Right lobe of liver (tissue), 6 donors: ENCODE results near the gene RPL13A. TPM values are rescaled to one million over a fixed set of nuclear protein-coding genes. Genes with fewer than 3 reads are reported as not detected.
"Not testable (repeated sequence)": the region's sequence is repeated elsewhere in the genome, so short reads cannot be mapped to it uniquely, and the experiment has no call there.

Experiments
- ATAC-seq, 4 donors: fragments of 200-7000 bp; cut with Tn5 transposase; one replicate each; pipeline ENCODE4 v1.9.1; 2020; ENCODE audit warnings: mild to moderate bottlenecking in 4 of 4, moderate library complexity in 4 of 4
- DNase-seq, 3 donors: peaks; one replicate each; pipeline ENCODE4 v3.0.0-alpha.2; 2020
- H3K27ac ChIP-seq, 3 donors: fragments of 200-600 bp; one replicate each; pipeline ENCODE4 v1.8.0; 2022
- H3K27me3 ChIP-seq, 2 donors: fragments of 200-600 bp; one replicate each; pipeline ENCODE4 v1.8.0; 2022
- H3K36me3 ChIP-seq, 4 donors: fragments of 200-600 bp; sonication (generic) in 1 of 4; one replicate each; pipeline versions ENCODE4 v1.5.1 to v1.8.0; 2017 to 2022; ENCODE audit warnings: control low read depth in 1 of 4
- H3K4me1 ChIP-seq, 4 donors: fragments of 200-600 bp; sonication (generic) in 1 of 4; one replicate each; pipeline versions ENCODE4 v1.5.1 to v1.8.0; 2017 to 2022; ENCODE audit warnings: control low read depth in 1 of 4
- H3K4me3 ChIP-seq, 3 donors: fragments of 200-600 bp; one replicate each; pipeline ENCODE4 v1.8.0; 2022
- H3K9me3 ChIP-seq, 4 donors: fragments of 200-600 bp; sonication (generic) in 1 of 4; one replicate each; pipeline versions ENCODE4 v1.5.1 to v1.8.0; 2017 to 2022; ENCODE audit warnings: control low read depth in 1 of 4
- CTCF ChIP-seq, 4 donors: fragments of 200-600 bp in 3 of 4; fragments of 450-650 bp in 1 of 4; IDR thresholded peaks; one replicate each; pipeline versions ENCODE4 v1.5.1 to v1.8.0; 2016 to 2022; ENCODE audit warnings: antibody characterized with exemption in 4 of 4, mild to moderate bottlenecking in 2 of 4
- POLR2A ChIP-seq: fragments of 450-650 bp; IDR thresholded peaks from one replicate; pipeline ENCODE4 v1.6.1; 2017; ENCODE audit warnings: antibody characterized with exemption, mild to moderate bottlenecking
- WGBS: methylation state at CpG from one replicate; pipeline ENCODE4 v1.1.6; 2018; ENCODE audit warnings: low coverage, low lambda C conversion rate; ENCODE audit not compliant: insufficient coverage; ENCODE audit errors: missing lambda C conversion rate; 5-methylcytosine and 5-hydroxymethylcytosine counted together
- intact Hi-C, 2 donors: fragments of 100-400 bp; cut with DNase I; formaldehyde crosslinking; loops; one replicate each; pipeline versions ENCODE4 v1.11.2 to v1.14.1; 2022
- total RNA-seq, 6 experiments: library from RNA; depleted of rRNA in 2 of 6; stranded (reverse); fragments of >200 nt in 2 of 6; fragmentation: NEBNext Ultra II Directional in 3 of 6; extraction: Animal tissue kit (Norgen Biotek cat#: 25700) in 3 of 6; gene quantifications; one replicate each; pipeline versions ENCODE4 v1.1.0 to v1.2.4, GENCODE V29; 2016 to 2023
- donor health status: DM: no; HTN: yes; CAD: no.
- donor health status: DM: no; HTN: no; CAD: no.
- donor health status: DM: no; HTN: no; CAD: no.
- donor health status: DM: no; HTN: yes; CAD: no.
- donor health status: DM: no; HTN: yes; CAD: no.

RPL13A gene
- total RNA-seq, 6 experiments from 2014 or later: 675 to 992 (median 801) TPM

GRCh38 chr19:49453757-49454240 lies 33.6 kb upstream of the RPL13A start:
- DNase-seq (no peak), ATAC-seq (no peak)
- Histone ChIP-seq H3K27me3 (no peaks in the 10 kb centered on the region), H3K36me3 (no peaks in the 10 kb centered on the region), H3K4me1 (peaks cover 0 to 11% (median 3%) of the 10 kb centered on the region in 4 donors), H3K27ac (peak overlapping the region; percentile 75 to 83 (median 82)), H3K9me3 (no peaks in the 10 kb centered on the region), H3K4me3 (peak overlapping the region; percentile 50 to 73 (median 67))
- intact Hi-C loops: no loop called here
- WGBS: 41% methylated on average over 10 of the region's 10 CpGs
- TF ChIP-seq CTCF (IDR thresholded peaks at IDR 0.05): no peak
- no peak for TF ChIP-seq POLR2A

- ATAC-seq (no peak), DNase-seq (no peak)
- 59% methylated on average over 5 of the region's 5 CpGs for WGBS
- Histone ChIP-seq H3K4me1 (peaks cover 0 to 6% (median 2%) of the 10 kb centered on the region in 4 donors), H3K27me3 (no peaks in the 10 kb centered on the region), H3K27ac (no peak overlapping the region), H3K9me3 (no peaks in the 10 kb centered on the region), H3K4me3 (no peak overlapping the region), H3K36me3 (peaks cover 0 to 12% (median 0%) of the 10 kb centered on the region in 4 donors)
- TF ChIP-seq CTCF (IDR thresholded peaks at IDR 0.05) (no peak), POLR2A (no peak)
- intact Hi-C loops: no loop called here
These were observed 31.6 kb upstream of the RPL13A start for GRCh38 chr19:49455773-49456172.

GRCh38 chr19:49456326-49456725 lies 31.1 kb upstream of the RPL13A start:
- TF ChIP-seq CTCF (IDR thresholded peaks at IDR 0.05): no peak
- Histone ChIP-seq H3K4me1 (peaks cover 0 to 6% (median 2%) of the 10 kb centered on the region in 4 donors), H3K27ac (peak overlapping the region in 1 of 3 donors; percentile 18), H3K9me3 (no peaks in the 10 kb centered on the region), H3K27me3 (no peaks in the 10 kb centered on the region), H3K4me3 (no peak overlapping the region), H3K36me3 (peaks cover 0 to 12% (median 0%) of the 10 kb centered on the region in 4 donors)
- no peak for DNase-seq
- 62% methylated on average over 5 of the region's 5 CpGs for WGBS
- intact Hi-C loops: no loop called here
- ATAC-seq: no peak

- ATAC-seq (peak in 1 of 4 donors; percentile 16), DNase-seq (no peak)
- intact Hi-C loops: no loop called here
- Histone ChIP-seq H3K9me3 (no peaks in the 10 kb centered on the region), H3K27me3 (no peaks in the 10 kb centered on the region), H3K4me1 (peaks cover 0 to 6% (median 0%) of the 10 kb centered on the region in 4 donors), H3K27ac (peak overlapping the region in 1 of 3 donors; percentile 8), H3K4me3 (no peak overlapping the region), H3K36me3 (peaks cover 0 to 12% (median 0%) of the 10 kb centered on the region in 4 donors)
- TF ChIP-seq CTCF (IDR thresholded peaks at IDR 0.05) (no peak), POLR2A (no peak)
- WGBS: no CpG with 5 or more reads among the region's 5 CpGs
These were observed 28.9 kb upstream of the RPL13A start for GRCh38 chr19:49458567-49458903.

- H3K36me3 ChIP-seq: peaks cover 0 to 12% (median 0%) of the 10 kb centered on the region in 4 donors
- ATAC-seq: no peak
- no peaks in the 10 kb centered on the region for H3K27me3 ChIP-seq
- no peaks in the 10 kb centered on the region for H3K4me1 ChIP-seq
- no peak for DNase-seq
- H3K9me3 ChIP-seq: no peaks in the 10 kb centered on the region
- TF ChIP-seq CTCF (IDR thresholded peaks at IDR 0.05) (no peak), POLR2A (no peak)
- WGBS: 83% methylated on average over 5 of the region's 12 CpGs
- no peak overlapping the region for H3K27ac ChIP-seq
- H3K4me3 ChIP-seq: no peak overlapping the region
- intact Hi-C loops: no loop called here
These were observed 28.0 kb upstream of the RPL13A start for GRCh38 chr19:49459388-49459787.

GRCh38 chr19:49461130-49461529 lies 26.3 kb upstream of the RPL13A start:
- H3K27ac ChIP-seq, ATAC-seq, intact Hi-C loops, H3K9me3 ChIP-seq, H3K27me3 ChIP-seq, H3K4me3 ChIP-seq, DNase-seq, H3K4me1 ChIP-seq: not testable (repeated sequence)
- WGBS: no CpG with 5 or more reads among the region's 1 CpG
- H3K36me3 ChIP-seq: peaks cover 0 to 12% (median 0%) of the 10 kb centered on the region in 4 donors
